GM23338 (cell line): ENCODE data around the gene MCAT. TPM values are rescaled to one million over a fixed set of nuclear protein-coding genes. Genes with fewer than 3 reads are reported as not detected.

ENCODE experiments used
- ATAC-seq: fragments of 200-7000 bp; cut with Tn5 transposase; 3 replicates; pipeline ENCODE4 v1.9.1; 2020
- DNase-seq: peaks from one replicate; pipeline ENCODE4 v3.0.0-alpha.2; 2015; ENCODE audit warnings: low spot score
- H2AFZ ChIP-seq: fragments of 200-600 bp; sonication (generic); 2 replicates; pipeline ENCODE4 v1.8.0; 2016; ENCODE audit warnings: antibody characterized with exemption, mild to moderate bottlenecking, moderate library complexity
- H3F3A ChIP-seq: fragments of 200-600 bp; sonication (generic); replicated peaks from 2 replicates; pipeline ENCODE4 v1.8.0; 2017; ENCODE audit warnings: antibody characterized with exemption, mixed run types, low read depth
- H3K27ac ChIP-seq: fragments of 200-600 bp; sonication (generic); 2 replicates; pipeline ENCODE4 v1.6.1; 2016; ENCODE audit warnings: low read depth
- H3K27me3 ChIP-seq: fragments of 200-600 bp; sonication (generic); 2 replicates; pipeline ENCODE4 v1.8.0; 2016; ENCODE audit warnings: mild to moderate bottlenecking, mixed run types, moderate library complexity; ENCODE audit not compliant: insufficient read depth
- H3K36me3 ChIP-seq: fragments of 200-600 bp; sonication (generic); 2 replicates; pipeline ENCODE4 v1.8.0; 2016; ENCODE audit warnings: mild to moderate bottlenecking; ENCODE audit not compliant: insufficient read depth
- H3K4me1 ChIP-seq: fragments of 200-600 bp; sonication (generic); 2 replicates; pipeline ENCODE4 v1.8.0; 2016; ENCODE audit warnings: mild to moderate bottlenecking, moderate library complexity; ENCODE audit not compliant: insufficient read depth
- H3K4me2 ChIP-seq: fragments of 200-600 bp; sonication (generic); 2 replicates; pipeline ENCODE4 v1.7.1; 2017; ENCODE audit warnings: mixed run types
- H3K4me3 ChIP-seq: fragments of 200-600 bp; sonication (generic); 2 replicates; pipeline ENCODE4 v1.6.1; 2016; ENCODE audit warnings: mixed run types
- H3K79me2 ChIP-seq: fragments of 200-600 bp; sonication (generic); replicated peaks from 2 replicates; pipeline ENCODE4 v1.8.0; 2017; ENCODE audit warnings: mild to moderate bottlenecking; ENCODE audit not compliant: insufficient read depth
- H3K9me2 ChIP-seq: fragments of 200-600 bp; sonication (generic); 2 replicates; pipeline ENCODE4 v1.8.0; 2017; ENCODE audit not compliant: insufficient read depth
- H4K20me1 ChIP-seq: fragments of 200-600 bp; sonication (generic); replicated peaks from 2 replicates; pipeline ENCODE4 v1.8.0; 2017; ENCODE audit warnings: mild to moderate bottlenecking; ENCODE audit not compliant: insufficient read depth
- H3K27ac Mint-ChIP-seq: 2 replicates; pipeline ENCODE4 v1.8.0; 2020; ENCODE audit warnings: inconsistent platforms, mild to moderate bottlenecking, moderate library complexity, mixed read lengths
- H3K27me3 Mint-ChIP-seq: 3 replicates; pipeline ENCODE4 v1.8.0; 2022; ENCODE audit warnings: low read depth, mild to moderate bottlenecking, moderate library complexity, mixed read lengths, inconsistent platforms; ENCODE audit not compliant: insufficient read depth, poor library complexity
- H3K36me3 Mint-ChIP-seq: 3 replicates; pipeline ENCODE4 v1.8.0; 2021; ENCODE audit warnings: low read depth, mild to moderate bottlenecking, inconsistent platforms, moderate library complexity, mixed read lengths
- H3K4me1 Mint-ChIP-seq: 3 replicates; pipeline ENCODE4 v1.8.0; 2020; ENCODE audit warnings: mild to moderate bottlenecking, inconsistent platforms, mixed read lengths
- H3K4me3 Mint-ChIP-seq: 3 replicates; pipeline ENCODE4 v1.8.0; 2021; ENCODE audit warnings: moderate library complexity, mild to moderate bottlenecking, inconsistent platforms, mixed read lengths
- H3K9me3 Mint-ChIP-seq: 3 replicates; pipeline ENCODE4 v1.8.0; 2020; ENCODE audit warnings: moderate library complexity, mild to moderate bottlenecking, inconsistent platforms, mixed read lengths
- CREB1 ChIP-seq: fragments of 250-450 bp; sonication (Bioruptor Pico); IDR thresholded peaks from 2 replicates; pipeline ENCODE4 v1.5.0; 2020; ENCODE audit warnings: low read depth, mild to moderate bottlenecking, moderate library complexity
- EZH2 ChIP-seq: fragments of 200-600 bp; sonication (generic); IDR thresholded peaks from one replicate; pipeline ENCODE4 v1.8.0; 2017; ENCODE audit warnings: antibody characterized with exemption, mild to moderate bottlenecking, low read depth; ENCODE audit not compliant: unreplicated experiment
- NANOG ChIP-seq: IDR thresholded peaks from 2 replicates; pipeline ENCODE4 v1.6.1; 2016; ENCODE audit warnings: antibody characterized with exemption, borderline replicate concordance
- POLR2AphosphoS5 ChIP-seq: IDR thresholded peaks from 2 replicates; pipeline ENCODE4 v1.6.1; 2016; ENCODE audit warnings: antibody characterized with exemption, low read depth
- ZNF331 ChIP-seq: fragments of 250-450 bp; sonication (Bioruptor Pico); IDR thresholded peaks from 2 replicates; pipeline ENCODE4 v1.5.0; 2020; ENCODE audit warnings: low read depth, mild to moderate bottlenecking, moderate library complexity
- polyA plus RNA-seq: library from polyadenylated mRNA; unstranded; fragments of >200 nt; fragmentation: Nextera tagmentation; extraction: Ambion mirVana; gene quantifications from 2 replicates; pipeline ENCODE4 v1.2.1, GENCODE V29; 2016
- total RNA-seq: library from RNA; depleted of rRNA; stranded (reverse); fragments of >200 nt; shearing (Covaris generic); gene quantifications from 2 replicates; pipeline ENCODE4 v1.2.3, GENCODE V29; 2014
- TF ChIP-seq, protein P1 (sequence below): fragments of 250-450 bp; sonication (Bioruptor Pico); IDR thresholded peaks from 2 replicates; pipeline ENCODE4 v1.5.0; 2020; ENCODE audit warnings: mild to moderate bottlenecking, moderate library complexity

MCAT gene
- total and polyA plus RNA-seq, 2 experiments from 2014 or later = 9.7 to 16.9 TPM

- TF ChIP-seq EZH2 = no peak
- TF ChIP-seq POLR2AphosphoS5 = no peak
- no peak for TF ChIP-seq CREB1 (CRISPR knock-in tag)
- TF ChIP-seq ZNF331 (CRISPR knock-in tag) = no peak
- TF ChIP-seq NANOG = no peak
- TF ChIP-seq, protein P1, sequence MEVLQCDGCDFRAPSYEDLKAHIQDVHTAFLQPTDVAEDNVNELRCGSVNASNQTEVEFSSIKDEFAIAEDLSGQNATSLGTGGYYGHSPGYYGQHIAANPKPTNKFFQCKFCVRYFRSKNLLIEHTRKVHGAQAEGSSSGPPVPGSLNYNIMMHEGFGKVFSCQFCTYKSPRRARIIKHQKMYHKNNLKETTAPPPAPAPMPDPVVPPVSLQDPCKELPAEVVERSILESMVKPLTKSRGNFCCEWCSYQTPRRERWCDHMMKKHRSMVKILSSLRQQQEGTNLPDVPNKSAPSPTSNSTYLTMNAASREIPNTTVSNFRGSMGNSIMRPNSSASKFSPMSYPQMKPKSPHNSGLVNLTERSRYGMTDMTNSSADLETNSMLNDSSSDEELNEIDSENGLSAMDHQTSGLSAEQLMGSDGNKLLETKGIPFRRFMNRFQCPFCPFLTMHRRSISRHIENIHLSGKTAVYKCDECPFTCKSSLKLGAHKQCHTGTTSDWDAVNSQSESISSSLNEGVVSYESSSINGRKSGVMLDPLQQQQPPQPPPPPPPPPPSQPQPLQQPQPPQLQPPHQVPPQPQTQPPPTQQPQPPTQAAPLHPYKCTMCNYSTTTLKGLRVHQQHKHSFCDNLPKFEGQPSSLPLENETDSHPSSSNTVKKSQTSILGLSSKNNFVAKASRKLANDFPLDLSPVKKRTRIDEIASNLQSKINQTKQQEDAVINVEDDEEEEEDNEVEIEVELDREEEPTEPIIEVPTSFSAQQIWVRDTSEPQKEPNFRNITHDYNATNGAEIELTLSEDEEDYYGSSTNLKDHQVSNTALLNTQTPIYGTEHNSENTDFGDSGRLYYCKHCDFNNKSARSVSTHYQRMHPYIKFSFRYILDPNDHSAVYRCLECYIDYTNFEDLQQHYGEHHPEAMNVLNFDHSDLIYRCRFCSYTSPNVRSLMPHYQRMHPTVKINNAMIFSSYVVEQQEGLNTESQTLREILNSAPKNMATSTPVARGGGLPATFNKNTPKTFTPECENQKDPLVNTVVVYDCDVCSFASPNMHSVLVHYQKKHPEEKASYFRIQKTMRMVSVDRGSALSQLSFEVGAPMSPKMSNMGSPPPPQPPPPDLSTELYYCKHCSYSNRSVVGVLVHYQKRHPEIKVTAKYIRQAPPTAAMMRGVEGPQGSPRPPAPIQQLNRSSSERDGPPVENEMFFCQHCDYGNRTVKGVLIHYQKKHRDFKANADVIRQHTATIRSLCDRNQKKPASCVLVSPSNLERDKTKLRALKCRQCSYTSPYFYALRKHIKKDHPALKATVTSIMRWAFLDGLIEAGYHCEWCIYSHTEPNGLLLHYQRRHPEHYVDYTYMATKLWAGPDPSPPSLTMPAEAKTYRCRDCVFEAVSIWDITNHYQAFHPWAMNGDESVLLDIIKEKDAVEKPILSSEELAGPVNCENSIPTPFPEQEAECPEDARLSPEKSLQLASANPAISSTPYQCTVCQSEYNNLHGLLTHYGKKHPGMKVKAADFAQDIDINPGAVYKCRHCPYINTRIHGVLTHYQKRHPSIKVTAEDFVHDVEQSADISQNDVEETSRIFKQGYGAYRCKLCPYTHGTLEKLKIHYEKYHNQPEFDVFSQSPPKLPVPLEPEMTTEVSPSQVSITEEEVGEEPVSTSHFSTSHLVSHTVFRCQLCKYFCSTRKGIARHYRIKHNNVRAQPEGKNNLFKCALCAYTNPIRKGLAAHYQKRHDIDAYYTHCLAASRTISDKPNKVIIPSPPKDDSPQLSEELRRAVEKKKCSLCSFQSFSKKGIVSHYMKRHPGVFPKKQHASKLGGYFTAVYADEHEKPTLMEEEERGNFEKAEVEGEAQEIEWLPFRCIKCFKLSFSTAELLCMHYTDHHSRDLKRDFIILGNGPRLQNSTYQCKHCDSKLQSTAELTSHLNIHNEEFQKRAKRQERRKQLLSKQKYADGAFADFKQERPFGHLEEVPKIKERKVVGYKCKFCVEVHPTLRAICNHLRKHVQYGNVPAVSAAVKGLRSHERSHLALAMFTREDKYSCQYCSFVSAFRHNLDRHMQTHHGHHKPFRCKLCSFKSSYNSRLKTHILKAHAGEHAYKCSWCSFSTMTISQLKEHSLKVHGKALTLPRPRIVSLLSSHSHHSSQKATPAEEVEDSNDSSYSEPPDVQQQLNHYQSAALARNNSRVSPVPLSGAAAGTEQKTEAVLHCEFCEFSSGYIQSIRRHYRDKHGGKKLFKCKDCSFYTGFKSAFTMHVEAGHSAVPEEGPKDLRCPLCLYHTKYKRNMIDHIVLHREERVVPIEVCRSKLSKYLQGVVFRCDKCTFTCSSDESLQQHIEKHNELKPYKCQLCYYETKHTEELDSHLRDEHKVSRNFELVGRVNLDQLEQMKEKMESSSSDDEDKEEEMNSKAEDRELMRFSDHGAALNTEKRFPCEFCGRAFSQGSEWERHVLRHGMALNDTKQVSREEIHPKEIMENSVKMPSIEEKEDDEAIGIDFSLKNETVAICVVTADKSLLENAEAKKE (CRISPR knock-in tag) = no peak
Measured at GRCh38 chr22:43163241-43163795, 20.1 kb upstream of the MCAT start (continued).

- Mint-ChIP-seq H3K27ac (no peak overlapping the region), H3K4me1 (peaks cover 3% of the 10 kb centered on the region; the same call in 2 of the 3 replicates), H3K4me3 (no peak overlapping the region), H3K27me3 (peaks cover 11% of the 10 kb centered on the region), H3K9me3 (peaks cover 3% of the 10 kb centered on the region; the same call in 1 of the 3 replicates), H3K36me3 (peaks cover 11% of the 10 kb centered on the region)
- Histone ChIP-seq H3K4me1 (no peaks in the 10 kb centered on the region), H3K27ac (no peak overlapping the region), H3K4me2 (no peak overlapping the region), H3F3A (0 out of 2 replicates have a peak, but pooled peaks cover 5% of the 10 kb centered on the region), H4K20me1 (no peaks in the 10 kb centered on the region), H2AFZ (no peak overlapping the region), H3K79me2 (no peaks in the 10 kb centered on the region), H3K4me3 (no peak overlapping the region), H3K36me3 (no peaks in the 10 kb centered on the region), H3K27me3 (no peaks in the 10 kb centered on the region), H3K9me2 (no peaks in the 10 kb centered on the region)
- no peak for TF ChIP-seq EZH2
- ATAC-seq (no peak), DNase-seq (no peak)
Measured at GRCh38 chr22:43162412-43163150, 19.4 kb upstream of the MCAT start.
